ENCODE results near the gene ZNF692.
A peak's percentile ranks its signal among the peaks of the same experiment; 100 is the strongest.

The ZNF692 gene

DNA sequence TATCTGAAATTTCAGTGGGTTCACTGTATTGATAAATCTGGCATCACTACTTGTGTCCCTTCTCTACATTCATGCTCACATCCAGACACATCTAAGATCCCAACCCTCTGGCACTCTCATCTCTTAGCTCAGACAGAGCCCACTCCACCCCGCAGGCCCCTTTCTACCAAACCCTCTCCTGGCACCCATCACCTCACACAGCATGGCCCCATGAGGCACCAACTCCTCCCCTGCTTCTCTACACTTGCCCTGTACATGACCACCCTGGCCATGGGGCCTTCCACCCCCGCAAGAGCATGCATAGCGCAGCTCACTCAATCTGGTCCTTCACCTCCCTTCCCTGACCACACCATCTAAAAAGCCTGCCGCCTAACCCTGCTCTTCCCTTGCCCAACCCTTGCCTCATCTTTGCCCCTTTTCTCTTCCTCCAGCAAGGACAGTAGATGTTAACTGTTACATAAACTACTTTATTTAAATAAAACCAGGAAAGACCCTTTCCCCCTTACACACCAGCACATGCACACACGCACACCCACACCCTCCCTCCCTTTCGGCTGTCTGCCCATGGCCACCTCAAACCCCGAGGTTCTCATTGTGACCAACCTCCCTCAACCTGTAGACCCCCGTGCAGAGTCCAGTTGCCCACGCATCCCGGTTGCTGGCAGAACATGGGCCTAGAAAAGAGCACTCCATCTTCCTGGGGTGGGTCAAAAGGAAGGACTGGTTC, 48.7 kb downstream of the ZNF692 start:
- Histone ChIP-seq H3K4me3 (IDR thresholded peaks at IDR 0.05; ENCODE audit: insufficient read depth, low read depth, low read length) (no peak overlapping the region), H4K20me1 (ENCODE audit: insufficient read depth) (no peaks in the 10 kb centered on the region), H3K27ac (no peak overlapping the region), H3K9ac (no peak overlapping the region), H3K4me2 (no peak overlapping the region), H3K4me1 (ENCODE audit: low read depth, poor library complexity, severe bottlenecking) (peaks cover 12% of the 10 kb centered on the region), H3K36me3 (ENCODE audit: insufficient read depth) (no peaks in the 10 kb centered on the region), H3K27me3 (ENCODE audit: insufficient read depth, low read depth) (no peaks in the 10 kb centered on the region), H3K79me2 (ENCODE audit: insufficient read depth, low read depth) (no peaks in the 10 kb centered on the region), H2AFZ (ENCODE audit: low read depth) (no peak overlapping the region)
- TF ChIP-seq, protein P1, sequence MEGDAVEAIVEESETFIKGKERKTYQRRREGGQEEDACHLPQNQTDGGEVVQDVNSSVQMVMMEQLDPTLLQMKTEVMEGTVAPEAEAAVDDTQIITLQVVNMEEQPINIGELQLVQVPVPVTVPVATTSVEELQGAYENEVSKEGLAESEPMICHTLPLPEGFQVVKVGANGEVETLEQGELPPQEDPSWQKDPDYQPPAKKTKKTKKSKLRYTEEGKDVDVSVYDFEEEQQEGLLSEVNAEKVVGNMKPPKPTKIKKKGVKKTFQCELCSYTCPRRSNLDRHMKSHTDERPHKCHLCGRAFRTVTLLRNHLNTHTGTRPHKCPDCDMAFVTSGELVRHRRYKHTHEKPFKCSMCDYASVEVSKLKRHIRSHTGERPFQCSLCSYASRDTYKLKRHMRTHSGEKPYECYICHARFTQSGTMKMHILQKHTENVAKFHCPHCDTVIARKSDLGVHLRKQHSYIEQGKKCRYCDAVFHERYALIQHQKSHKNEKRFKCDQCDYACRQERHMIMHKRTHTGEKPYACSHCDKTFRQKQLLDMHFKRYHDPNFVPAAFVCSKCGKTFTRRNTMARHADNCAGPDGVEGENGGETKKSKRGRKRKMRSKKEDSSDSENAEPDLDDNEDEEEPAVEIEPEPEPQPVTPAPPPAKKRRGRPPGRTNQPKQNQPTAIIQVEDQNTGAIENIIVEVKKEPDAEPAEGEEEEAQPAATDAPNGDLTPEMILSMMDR (conservative IDR thresholded peaks at IDR 0.05; ENCODE audit: low read depth, low read length): no peak

- Histone ChIP-seq H3K4me3 (IDR thresholded peaks at IDR 0.05; ENCODE audit: insufficient read depth, low read depth, low read length) (no peak overlapping the region), H3K4me2 (no peak overlapping the region), H3K4me1 (ENCODE audit: low read depth, poor library complexity, severe bottlenecking) (peaks cover 12% of the 10 kb centered on the region), H3K79me2 (ENCODE audit: insufficient read depth, low read depth) (no peaks in the 10 kb centered on the region), H3K27me3 (ENCODE audit: insufficient read depth, low read depth) (no peaks in the 10 kb centered on the region), H2AFZ (ENCODE audit: low read depth) (no peak overlapping the region), H3K9ac (no peak overlapping the region), H4K20me1 (ENCODE audit: insufficient read depth) (no peaks in the 10 kb centered on the region), H3K27ac (no peak overlapping the region), H3K36me3 (ENCODE audit: insufficient read depth) (no peaks in the 10 kb centered on the region)
- TF ChIP-seq, protein P1 (conservative IDR thresholded peaks at IDR 0.05; ENCODE audit: low read depth, low read length): no peak
Observed at GRCh38 chr1:248808876-248809275, 50.0 kb downstream of the ZNF692 start.

- Histone ChIP-seq H3K79me2 (ENCODE audit: insufficient read depth, low read depth) (no peaks in the 10 kb centered on the region), H3K4me1 (ENCODE audit: low read depth, poor library complexity, severe bottlenecking) (peaks cover 12% of the 10 kb centered on the region), H3K4me3 (IDR thresholded peaks at IDR 0.05; ENCODE audit: insufficient read depth, low read depth, low read length) (no peak overlapping the region), H2AFZ (ENCODE audit: low read depth) (no peak overlapping the region), H3K4me2 (no peak overlapping the region), H3K36me3 (ENCODE audit: insufficient read depth) (no peaks in the 10 kb centered on the region), H3K27me3 (ENCODE audit: insufficient read depth, low read depth) (no peaks in the 10 kb centered on the region), H3K27ac (no peak overlapping the region), H3K9ac (no peak overlapping the region), H4K20me1 (ENCODE audit: insufficient read depth) (no peaks in the 10 kb centered on the region)
- TF ChIP-seq, protein P1 (conservative IDR thresholded peaks at IDR 0.05; ENCODE audit: low read depth, low read length): peak; percentile 82
Observed at GRCh38 chr1:248807067-248807737, 51.7 kb downstream of the ZNF692 start.

GRCh38 chr1:248805876-248806275, 53.0 kb downstream of the ZNF692 start:
- Histone ChIP-seq H3K4me1 (ENCODE audit: low read depth, poor library complexity, severe bottlenecking) (peaks cover 18% of the 10 kb centered on the region), H3K27me3 (ENCODE audit: insufficient read depth, low read depth) (no peaks in the 10 kb centered on the region), H3K9ac (no peak overlapping the region), H2AFZ (ENCODE audit: low read depth) (no peak overlapping the region), H3K27ac (no peak overlapping the region), H3K79me2 (ENCODE audit: insufficient read depth, low read depth) (no peaks in the 10 kb centered on the region), H3K4me2 (no peak overlapping the region), H3K4me3 (IDR thresholded peaks at IDR 0.05; ENCODE audit: insufficient read depth, low read depth, low read length) (no peak overlapping the region), H4K20me1 (ENCODE audit: insufficient read depth) (no peaks in the 10 kb centered on the region), H3K36me3 (ENCODE audit: insufficient read depth) (no peaks in the 10 kb centered on the region)
- TF ChIP-seq, protein P1 (conservative IDR thresholded peaks at IDR 0.05; ENCODE audit: low read depth, low read length): no peak

Data from KMS-11 (cell line).